Gastroesophageal sphincter (tissue), 4 donors: Measurements from ENCODE around the gene SOX6. TPM values are rescaled to one million over a fixed set of nuclear protein-coding genes. Genes with fewer than 3 reads are reported as not detected.

Experiments used
- ATAC-seq: fragments of 150-250 bp; one replicate; pipeline ENCODE4 v1.9.1; 2016; ENCODE audit warnings: mild to moderate bottlenecking, moderate library complexity
- H3K27ac ChIP-seq, 4 donors: fragments of 200-600 bp; sonication (generic) in 3 of 4; 1 replicate in 3 of 4; 2 replicates in 1 of 4; pipeline ENCODE4 v1.5.1; 2016 to 2019
- H3K27me3 ChIP-seq: fragments of 200-600 bp; sonication (generic); one replicate; pipeline ENCODE4 v1.5.1; 2019
- H3K36me3 ChIP-seq, 2 donors: fragments of 200-600 bp; sonication (generic); one replicate each; pipeline ENCODE4 v1.5.1; 2019; ENCODE audit warnings: control low read depth in 1 of 2
- H3K4me1 ChIP-seq, 3 donors: fragments of 200-600 bp; sonication (generic); 1 replicate in 2 of 3; 2 replicates in 1 of 3; pipeline ENCODE4 v1.5.1; 2016 to 2019; ENCODE audit warnings: control low read depth in 2 of 3
- H3K4me3 ChIP-seq, 2 donors: fragments of 200-600 bp; sonication (generic); one replicate each; pipeline ENCODE4 v1.5.1; 2019; ENCODE audit warnings: mild to moderate bottlenecking in 1 of 2, moderate library complexity in 1 of 2
- H3K9me3 ChIP-seq, 3 donors: fragments of 200-600 bp; sonication (generic); one replicate each; pipeline ENCODE4 v1.5.1; 2017 to 2019; ENCODE audit warnings: control low read depth in 2 of 3
- EP300 ChIP-seq: sonication (generic); formaldehyde crosslinking; IDR thresholded peaks from one replicate; pipeline ENCODE4 v1.6.1; 2017; ENCODE audit warnings: antibody characterized with exemption, mild to moderate bottlenecking
- POLR2A ChIP-seq, 2 donors: fragments of 450-650 bp; IDR thresholded peaks; one replicate each; pipeline ENCODE4 v1.6.1; 2017; ENCODE audit warnings: antibody characterized with exemption in 2 of 2, mild to moderate bottlenecking in 2 of 2, moderate library complexity in 1 of 2
- POLR2AphosphoS5 ChIP-seq: sonication (generic); formaldehyde crosslinking; IDR thresholded peaks from one replicate; pipeline ENCODE4 v1.6.1; 2017; ENCODE audit warnings: antibody characterized with exemption
- WGBS, 2 donors: methylation state at CpG; one replicate each; pipeline ENCODE4 v1.1.5; 2018; ENCODE audit warnings: low coverage in 1 of 2; 5-methylcytosine and 5-hydroxymethylcytosine counted together
- total RNA-seq, 4 donors: library from RNA; depleted of rRNA; stranded (reverse); fragments of >200 nt; gene quantifications; one replicate each; pipeline ENCODE4 v1.1.0, GENCODE V29; 2016
- TF ChIP-seq, protein P1 (sequence below), 4 experiments: fragments of 200-600 bp in 2 of 4; fragments of 450-650 bp in 2 of 4; sonication (generic) in 1 of 4; IDR thresholded peaks; one replicate each; pipeline ENCODE4 v1.5.1; 2017 to 2019; ENCODE audit warnings: antibody characterized with exemption in 4 of 4, mild to moderate bottlenecking in 2 of 4, moderate library complexity in 2 of 4

The SOX6 gene
- total RNA-seq, 4 donors from 2014 or later: 1.2 to 21.9 (median 6.5) TPM

DNA sequence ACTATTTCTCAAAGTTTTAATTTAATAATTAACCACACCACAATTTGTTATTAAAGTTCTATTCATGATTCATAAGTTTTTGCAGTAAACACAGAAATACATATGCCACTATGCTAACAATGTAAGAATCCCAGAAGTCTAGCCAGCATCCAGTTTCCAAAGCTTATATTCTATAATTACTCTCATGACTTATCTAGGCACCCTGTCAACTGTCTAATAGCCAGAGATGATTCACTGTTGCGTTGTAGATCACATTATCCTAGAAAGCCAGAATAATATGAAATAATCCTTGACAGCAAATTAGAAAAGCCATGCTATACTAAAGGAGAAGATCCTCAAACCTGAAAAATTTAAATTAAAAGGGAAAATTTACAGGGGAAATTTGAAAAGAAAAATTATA, 141.0 kb downstream of the SOX6 start:
- Histone ChIP-seq H3K9me3 (no peaks in the 10 kb centered on the region), H3K27me3 (no peaks in the 10 kb centered on the region), H3K4me1 (no peaks in the 10 kb centered on the region), H3K4me3 (no peak overlapping the region), H3K27ac (no peak overlapping the region), H3K36me3 (no peaks in the 10 kb centered on the region)
- 60 to 100% methylated on average over 1 of the region's 1 CpG for WGBS, 2 donors
- TF ChIP-seq POLR2AphosphoS5 (no peak), EP300 (no peak), POLR2A (IDR thresholded peaks at IDR 0.05) (no peak)
- TF ChIP-seq, protein P1, sequence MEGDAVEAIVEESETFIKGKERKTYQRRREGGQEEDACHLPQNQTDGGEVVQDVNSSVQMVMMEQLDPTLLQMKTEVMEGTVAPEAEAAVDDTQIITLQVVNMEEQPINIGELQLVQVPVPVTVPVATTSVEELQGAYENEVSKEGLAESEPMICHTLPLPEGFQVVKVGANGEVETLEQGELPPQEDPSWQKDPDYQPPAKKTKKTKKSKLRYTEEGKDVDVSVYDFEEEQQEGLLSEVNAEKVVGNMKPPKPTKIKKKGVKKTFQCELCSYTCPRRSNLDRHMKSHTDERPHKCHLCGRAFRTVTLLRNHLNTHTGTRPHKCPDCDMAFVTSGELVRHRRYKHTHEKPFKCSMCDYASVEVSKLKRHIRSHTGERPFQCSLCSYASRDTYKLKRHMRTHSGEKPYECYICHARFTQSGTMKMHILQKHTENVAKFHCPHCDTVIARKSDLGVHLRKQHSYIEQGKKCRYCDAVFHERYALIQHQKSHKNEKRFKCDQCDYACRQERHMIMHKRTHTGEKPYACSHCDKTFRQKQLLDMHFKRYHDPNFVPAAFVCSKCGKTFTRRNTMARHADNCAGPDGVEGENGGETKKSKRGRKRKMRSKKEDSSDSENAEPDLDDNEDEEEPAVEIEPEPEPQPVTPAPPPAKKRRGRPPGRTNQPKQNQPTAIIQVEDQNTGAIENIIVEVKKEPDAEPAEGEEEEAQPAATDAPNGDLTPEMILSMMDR (IDR thresholded peaks at IDR 0.05): no peak
- no peak for ATAC-seq

DNA sequence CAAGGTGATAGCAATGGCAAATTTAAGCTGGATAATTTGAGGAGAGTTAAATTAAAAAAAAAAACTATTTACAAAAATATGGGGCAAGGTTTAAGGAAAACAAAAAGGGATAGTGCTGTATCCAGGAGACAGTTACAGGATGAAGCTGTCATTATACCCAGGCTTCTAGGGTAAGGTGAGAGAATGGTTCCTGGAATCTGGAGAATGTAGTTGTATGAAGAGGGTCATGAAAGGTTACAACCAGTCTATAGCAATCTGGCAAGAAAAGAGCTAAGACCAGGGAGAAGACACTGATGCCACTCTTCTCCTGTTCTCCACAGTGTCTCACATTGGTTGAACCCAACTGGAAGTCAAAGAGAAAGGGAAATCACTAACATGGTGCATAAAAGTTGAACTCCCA, 144.9 kb downstream of the SOX6 start:
- Histone ChIP-seq H3K36me3 (no peaks in the 10 kb centered on the region), H3K27ac (no peak overlapping the region), H3K27me3 (no peaks in the 10 kb centered on the region), H3K9me3 (no peaks in the 10 kb centered on the region), H3K4me3 (no peak overlapping the region), H3K4me1 (no peaks in the 10 kb centered on the region)
- TF ChIP-seq EP300 (no peak), POLR2AphosphoS5 (no peak), POLR2A (IDR thresholded peaks at IDR 0.05) (no peak)
- TF ChIP-seq, protein P1 (IDR thresholded peaks at IDR 0.05): no peak
- no peak for ATAC-seq

DNA sequence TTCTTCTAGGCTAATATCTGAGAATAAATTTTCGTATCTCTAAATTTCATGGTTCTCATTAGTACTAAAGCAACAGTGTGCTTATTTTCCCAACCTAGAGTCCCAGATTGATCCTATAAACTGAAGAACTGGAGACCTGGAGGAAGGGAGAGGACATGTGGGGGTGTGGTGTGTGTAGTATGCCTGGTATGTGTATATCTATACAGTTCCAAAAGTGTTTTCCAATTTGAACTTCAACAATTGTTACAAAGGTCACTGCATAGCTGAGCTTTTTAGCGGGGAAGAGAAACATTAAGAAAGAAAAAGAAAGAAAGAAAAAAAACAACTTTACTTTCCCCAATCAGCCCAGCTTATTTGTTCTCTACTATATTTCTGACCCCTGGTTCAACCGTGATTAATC, 152.1 kb downstream of the SOX6 start:
- ATAC-seq: no peak
- H3K27me3 ChIP-seq: no peaks in the 10 kb centered on the region
- TF ChIP-seq, protein P1 (IDR thresholded peaks at IDR 0.05): no peak
- TF ChIP-seq EP300 (no peak), POLR2AphosphoS5 (no peak), POLR2A (IDR thresholded peaks at IDR 0.05) (no peak)
- no peaks in the 10 kb centered on the region for H3K4me1 ChIP-seq
- H3K36me3 ChIP-seq: no peaks in the 10 kb centered on the region
- WGBS, 2 donors: 72 to 92% methylated on average over 1 to 3 of the region's 3 CpGs
- H3K27ac ChIP-seq: no peak overlapping the region
- no peaks in the 10 kb centered on the region for H3K9me3 ChIP-seq
- H3K4me3 ChIP-seq: no peak overlapping the region

DNA sequence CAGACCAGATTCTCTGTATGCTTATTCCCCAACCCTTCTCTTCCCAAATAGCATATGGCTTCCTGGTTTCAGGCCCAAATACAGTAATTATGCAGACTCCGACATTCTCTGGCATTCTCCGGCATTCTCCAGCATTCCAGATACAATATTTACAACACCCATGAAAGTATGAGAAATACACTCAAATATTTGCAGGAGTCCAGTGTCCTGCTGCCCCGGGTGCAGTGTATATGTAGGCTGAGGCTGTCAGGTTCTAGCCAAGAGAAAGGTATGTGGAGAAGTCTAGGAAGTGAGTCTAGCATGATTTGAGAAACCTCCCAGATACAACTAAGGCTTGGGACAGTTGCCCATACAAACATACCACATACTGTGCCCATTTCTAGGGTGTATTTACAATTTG, 160.7 kb downstream of the SOX6 start:
- Histone ChIP-seq H3K27me3 (no peaks in the 10 kb centered on the region), H3K4me3 (no peak overlapping the region), H3K9me3 (no peaks in the 10 kb centered on the region), H3K27ac (no peak overlapping the region), H3K4me1 (peaks cover 0 to 9% (median 0%) of the 10 kb centered on the region in 3 donors), H3K36me3 (no peaks in the 10 kb centered on the region)
- ATAC-seq: no peak
- TF ChIP-seq POLR2A (IDR thresholded peaks at IDR 0.05) (no peak), POLR2AphosphoS5 (no peak), EP300 (no peak)
- TF ChIP-seq, protein P1 (IDR thresholded peaks at IDR 0.05): no peak
- WGBS, 2 donors: 50 to 76% methylated on average over 1 to 2 of the region's 3 CpGs

DNA sequence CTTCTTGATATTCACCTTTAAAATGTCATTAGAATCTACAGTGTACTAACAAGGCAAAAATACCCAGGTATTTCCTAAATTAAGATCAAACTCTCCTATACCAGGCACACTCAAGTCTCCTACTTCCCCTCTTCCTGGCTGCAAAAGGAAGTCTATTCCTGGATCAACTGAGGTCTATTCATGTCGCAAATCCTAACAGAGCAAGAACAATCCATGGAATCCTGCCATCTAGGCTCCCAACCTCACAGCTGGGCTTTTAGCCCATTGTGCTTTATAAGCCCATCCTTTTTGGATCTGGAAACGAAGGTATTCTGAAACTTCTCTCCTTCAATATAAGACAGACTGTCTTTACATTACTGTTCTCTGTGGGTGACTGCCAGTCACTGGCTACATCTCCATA, 161.8 kb downstream of the SOX6 start:
- H3K4me3 ChIP-seq: no peak overlapping the region
- H3K36me3 ChIP-seq: no peaks in the 10 kb centered on the region
- TF ChIP-seq, protein P1 (IDR thresholded peaks at IDR 0.05): no peak
- no peak for TF ChIP-seq POLR2A (IDR thresholded peaks at IDR 0.05)
- no peak for TF ChIP-seq EP300
- ATAC-seq: no peak
- H3K9me3 ChIP-seq: no peaks in the 10 kb centered on the region
- H3K27me3 ChIP-seq: no peaks in the 10 kb centered on the region
- 5 to 13% methylated on average over 2 of the region's 2 CpGs for WGBS, 2 donors
- H3K27ac ChIP-seq: no peak overlapping the region
- peaks cover 0 to 9% (median 0%) of the 10 kb centered on the region in 3 donors for H3K4me1 ChIP-seq
